ENCODE measurements around the gene SRA1. TPM values are rescaled to one million over a fixed set of nuclear protein-coding genes. Genes with fewer than 3 reads are reported as not detected.

The SRA1 gene
- total RNA-seq, 1 donor from 2014 or later, result 17.1 TPM

DNA sequence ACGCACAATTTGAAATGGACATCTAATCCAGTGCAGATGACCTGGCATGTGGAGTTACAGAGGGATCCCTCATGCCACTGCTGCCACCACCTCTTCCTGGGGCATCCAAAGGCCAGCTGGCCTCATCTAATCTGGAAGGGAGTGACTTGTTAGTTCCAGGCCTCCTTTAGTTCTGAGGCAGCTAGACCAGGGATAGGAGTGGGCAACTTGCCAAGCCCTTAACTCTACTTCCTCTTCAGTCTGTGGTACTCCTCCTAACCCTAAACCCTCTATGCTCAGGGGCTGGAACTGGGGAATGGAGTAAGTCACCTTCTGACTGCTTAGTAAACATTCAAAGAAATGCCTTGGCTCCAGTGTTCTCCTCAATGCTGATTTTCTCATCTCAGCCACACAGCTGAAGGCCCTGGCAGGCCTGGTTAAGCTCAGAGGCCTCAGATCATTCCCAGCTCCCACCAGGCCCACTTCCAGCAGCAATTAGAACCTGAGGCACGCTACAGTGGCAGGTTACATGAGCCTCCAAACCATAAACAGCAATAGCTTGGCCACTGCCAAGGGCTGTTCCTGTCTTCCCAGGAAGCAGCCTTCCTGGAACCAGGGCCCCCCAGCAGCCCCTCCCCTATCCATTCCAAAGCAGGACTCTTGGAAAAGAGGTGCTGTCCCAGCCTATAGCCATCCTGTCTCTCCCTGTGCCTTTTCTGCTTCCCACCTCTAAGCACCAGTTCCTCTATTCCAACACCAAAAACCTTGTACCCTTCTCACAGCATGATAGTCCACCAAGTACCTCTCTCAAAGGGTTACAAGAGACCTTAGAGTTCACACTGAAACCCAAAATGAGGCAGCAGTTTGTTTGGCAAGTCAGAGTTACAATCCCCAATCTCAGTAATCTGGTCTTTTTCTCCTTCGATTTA is 7.8 kb downstream of the SRA1 start:
- TF ChIP-seq, protein P1, sequence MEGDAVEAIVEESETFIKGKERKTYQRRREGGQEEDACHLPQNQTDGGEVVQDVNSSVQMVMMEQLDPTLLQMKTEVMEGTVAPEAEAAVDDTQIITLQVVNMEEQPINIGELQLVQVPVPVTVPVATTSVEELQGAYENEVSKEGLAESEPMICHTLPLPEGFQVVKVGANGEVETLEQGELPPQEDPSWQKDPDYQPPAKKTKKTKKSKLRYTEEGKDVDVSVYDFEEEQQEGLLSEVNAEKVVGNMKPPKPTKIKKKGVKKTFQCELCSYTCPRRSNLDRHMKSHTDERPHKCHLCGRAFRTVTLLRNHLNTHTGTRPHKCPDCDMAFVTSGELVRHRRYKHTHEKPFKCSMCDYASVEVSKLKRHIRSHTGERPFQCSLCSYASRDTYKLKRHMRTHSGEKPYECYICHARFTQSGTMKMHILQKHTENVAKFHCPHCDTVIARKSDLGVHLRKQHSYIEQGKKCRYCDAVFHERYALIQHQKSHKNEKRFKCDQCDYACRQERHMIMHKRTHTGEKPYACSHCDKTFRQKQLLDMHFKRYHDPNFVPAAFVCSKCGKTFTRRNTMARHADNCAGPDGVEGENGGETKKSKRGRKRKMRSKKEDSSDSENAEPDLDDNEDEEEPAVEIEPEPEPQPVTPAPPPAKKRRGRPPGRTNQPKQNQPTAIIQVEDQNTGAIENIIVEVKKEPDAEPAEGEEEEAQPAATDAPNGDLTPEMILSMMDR (IDR thresholded peaks at IDR 0.05; ENCODE audit: unreplicated experiment), result no peak
- peaks cover 40% of the 10 kb centered on the region for H3K4me1 Mint-ChIP-seq (ENCODE audit: unreplicated experiment)
- H3K27ac Mint-ChIP-seq (ENCODE audit: unreplicated experiment), result peak overlapping the region; percentile 57
- no peaks in the 10 kb centered on the region for H3K9me3 Mint-ChIP-seq (ENCODE audit: unreplicated experiment)
- H3K4me3 Mint-ChIP-seq (ENCODE audit: unreplicated experiment), result peak overlapping the region; percentile 81
- peaks cover 6% of the 10 kb centered on the region for H3K27me3 Mint-ChIP-seq (ENCODE audit: unreplicated experiment)
- H3K36me3 Mint-ChIP-seq (ENCODE audit: low read depth, unreplicated experiment), result peaks cover 41% of the 10 kb centered on the region
- no peak for DNase-seq (ENCODE audit: low spot score)

DNA sequence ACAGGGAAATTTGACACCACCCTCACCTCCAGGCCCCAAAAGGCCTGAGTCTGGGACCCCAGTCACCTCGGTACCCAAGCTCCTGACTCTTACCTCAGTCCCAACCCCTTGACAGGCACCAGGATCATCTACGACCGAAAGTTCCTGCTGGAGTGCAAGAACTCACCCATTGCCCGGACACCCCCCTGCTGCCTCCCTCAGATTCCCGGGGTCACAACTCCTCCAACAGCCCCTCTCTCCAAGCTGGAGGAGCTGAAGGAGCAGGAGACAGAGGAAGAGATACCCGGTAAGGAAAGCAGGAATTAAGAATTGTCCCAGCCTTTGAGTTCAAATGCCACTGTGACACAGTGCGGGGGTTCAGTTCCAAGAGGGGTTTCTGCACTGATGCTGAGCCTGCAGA is 8.5 kb downstream of the SRA1 start:
- Mint-ChIP-seq H3K27me3 (ENCODE audit: unreplicated experiment) (peaks cover 6% of the 10 kb centered on the region), H3K36me3 (ENCODE audit: low read depth, unreplicated experiment) (peaks cover 48% of the 10 kb centered on the region), H3K9me3 (ENCODE audit: unreplicated experiment) (no peaks in the 10 kb centered on the region), H3K4me1 (ENCODE audit: unreplicated experiment) (peaks cover 40% of the 10 kb centered on the region), H3K27ac (ENCODE audit: unreplicated experiment) (peak overlapping the region; percentile 16), H3K4me3 (ENCODE audit: unreplicated experiment) (no peak overlapping the region)
- TF ChIP-seq, protein P1 (IDR thresholded peaks at IDR 0.05; ENCODE audit: unreplicated experiment), result no peak
- DNase-seq (ENCODE audit: low spot score), result no peak

DNA sequence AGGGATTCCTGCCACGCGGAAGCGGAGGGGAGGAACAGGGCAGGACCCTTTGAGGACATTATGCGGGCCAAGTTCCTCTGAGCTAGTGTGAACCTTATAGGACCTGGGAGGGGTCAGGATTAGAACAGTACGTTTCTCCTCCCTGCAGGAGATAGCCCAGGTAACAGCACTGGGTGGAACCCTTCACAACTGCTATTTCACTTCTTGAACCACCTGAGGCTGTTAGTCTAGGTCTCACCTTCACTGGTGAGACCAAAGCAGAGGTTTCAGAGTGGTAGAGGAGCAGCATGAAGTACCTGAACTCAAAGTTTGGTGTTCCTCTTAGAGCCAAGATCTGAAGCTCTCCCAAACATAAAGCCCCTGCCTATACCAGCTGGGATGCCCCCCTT is 9.0 kb downstream of the SRA1 start:
- peaks cover 6% of the 10 kb centered on the region for H3K27me3 Mint-ChIP-seq (ENCODE audit: unreplicated experiment)
- H3K4me3 Mint-ChIP-seq (ENCODE audit: unreplicated experiment), result peak overlapping the region; percentile 74
- no peaks in the 10 kb centered on the region for H3K9me3 Mint-ChIP-seq (ENCODE audit: unreplicated experiment)
- TF ChIP-seq, protein P1 (IDR thresholded peaks at IDR 0.05; ENCODE audit: unreplicated experiment), result no peak
- H3K36me3 Mint-ChIP-seq (ENCODE audit: low read depth, unreplicated experiment), result peaks cover 43% of the 10 kb centered on the region
- H3K27ac Mint-ChIP-seq (ENCODE audit: unreplicated experiment), result peak overlapping the region; percentile 67
- peaks cover 37% of the 10 kb centered on the region for H3K4me1 Mint-ChIP-seq (ENCODE audit: unreplicated experiment)
- DNase-seq (ENCODE audit: low spot score), result no peak

DNA sequence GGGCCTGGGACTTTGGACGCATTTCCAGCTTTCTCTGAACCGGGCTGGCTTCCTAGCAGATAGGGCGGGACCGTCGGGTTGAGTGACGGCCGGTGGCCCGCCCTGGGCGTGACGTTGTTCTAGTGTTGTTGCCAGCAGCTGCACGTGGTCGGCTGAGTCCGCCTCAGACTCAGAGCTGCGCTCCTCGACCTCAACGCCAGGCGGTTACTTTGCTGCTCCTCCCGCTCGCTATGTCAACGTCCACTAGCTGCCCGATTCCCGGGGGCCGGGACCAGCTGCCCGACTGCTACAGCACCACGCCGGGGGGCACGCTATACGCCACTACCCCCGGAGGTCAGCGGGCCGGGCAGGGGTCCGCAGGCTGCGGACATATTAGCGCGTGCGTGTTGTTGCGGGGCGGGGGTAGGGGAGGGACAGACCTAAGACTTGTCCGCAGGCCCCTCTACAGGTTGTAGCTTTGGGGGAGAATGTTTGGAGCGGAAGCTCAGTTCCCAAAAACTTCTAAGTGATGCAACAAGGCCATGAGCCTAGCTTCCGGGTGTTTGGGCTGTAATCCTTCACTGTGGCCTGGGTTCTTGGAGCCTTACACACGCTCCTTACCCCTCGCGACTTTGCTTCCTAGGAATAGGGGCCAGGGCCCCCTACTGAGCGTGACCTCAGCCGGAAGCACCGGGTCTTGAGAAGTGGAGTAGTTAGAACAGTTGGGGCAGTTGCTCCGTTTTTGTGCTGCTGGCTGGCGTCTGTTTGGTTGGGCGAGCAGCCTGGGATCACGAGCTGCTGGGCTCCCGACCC is 9.6 kb downstream of the SRA1 start, which contains the start of gene EIF4EBP3:
EIF4EBP3 (plus strand) TSS at position 155 of the 792 bp plus-strand sequence; CDS start at position 231, 76 bp downstream.
- DNase-seq (ENCODE audit: low spot score), result peak; percentile 95
- Mint-ChIP-seq H3K9me3 (ENCODE audit: unreplicated experiment) (no peaks in the 10 kb centered on the region), H3K4me1 (ENCODE audit: unreplicated experiment) (peaks cover 37% of the 10 kb centered on the region), H3K27me3 (ENCODE audit: unreplicated experiment) (peaks cover 6% of the 10 kb centered on the region), H3K36me3 (ENCODE audit: low read depth, unreplicated experiment) (peaks cover 37% of the 10 kb centered on the region), H3K27ac (ENCODE audit: unreplicated experiment) (peak within 1 kb of the TSS; percentile 72), H3K4me3 (ENCODE audit: unreplicated experiment) (peak within 1 kb of the TSS; percentile 74)
- TF ChIP-seq, protein P1 (IDR thresholded peaks at IDR 0.05; ENCODE audit: unreplicated experiment), result peak; percentile 70

Measured in endothelial cell (in vitro differentiated cells).